HG02852 (cell line): ENCODE results near the gene ZRANB1.

ENCODE experiments used
- ATAC-seq: cut with Tn5 transposase; IDR thresholded peaks from one replicate; pipeline ENCODE4 v1.9.1; 2021; ENCODE audit warnings: mild to moderate bottlenecking, moderate library complexity; ENCODE audit not compliant: unreplicated experiment

Gene ZRANB1

DNA sequence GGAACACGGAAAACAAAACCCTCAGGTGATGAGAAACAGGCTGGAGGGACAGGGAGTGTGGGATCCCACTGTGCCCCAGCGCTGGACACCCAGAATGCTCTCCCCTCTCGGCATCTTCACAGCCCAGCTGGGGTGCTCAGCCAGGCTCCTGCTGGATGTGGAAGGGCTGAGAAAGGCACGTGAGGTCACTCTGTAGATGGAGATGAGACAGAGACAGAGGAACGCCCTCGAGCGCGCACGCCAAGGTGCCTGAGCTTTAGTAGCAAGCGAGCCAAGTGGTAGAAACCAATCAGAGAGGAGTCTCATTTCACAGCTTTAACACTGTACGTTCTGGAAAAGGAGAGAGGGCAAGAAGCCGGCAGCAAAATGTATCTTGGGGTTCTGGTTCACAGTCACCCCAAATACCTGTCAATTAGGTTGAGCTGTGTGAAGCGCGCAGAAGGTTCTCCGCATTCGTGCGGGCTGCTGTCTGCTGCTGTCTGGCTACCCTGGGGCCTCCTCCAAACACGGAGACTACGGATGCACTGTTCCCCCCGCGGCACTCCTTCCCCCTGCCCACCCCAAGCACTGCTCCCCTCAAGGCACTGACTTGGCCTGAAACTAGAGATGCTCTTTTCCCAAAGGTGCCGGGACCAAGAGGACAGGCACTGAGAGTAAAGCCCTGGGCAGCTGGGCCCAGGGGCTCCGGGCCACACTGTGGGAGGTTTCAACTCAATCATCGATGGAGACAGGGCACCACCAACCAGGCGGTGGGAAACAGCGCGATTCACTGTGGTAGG, 91.4 kb downstream of the ZRANB1 start:
- no peak for ATAC-seq

DNA sequence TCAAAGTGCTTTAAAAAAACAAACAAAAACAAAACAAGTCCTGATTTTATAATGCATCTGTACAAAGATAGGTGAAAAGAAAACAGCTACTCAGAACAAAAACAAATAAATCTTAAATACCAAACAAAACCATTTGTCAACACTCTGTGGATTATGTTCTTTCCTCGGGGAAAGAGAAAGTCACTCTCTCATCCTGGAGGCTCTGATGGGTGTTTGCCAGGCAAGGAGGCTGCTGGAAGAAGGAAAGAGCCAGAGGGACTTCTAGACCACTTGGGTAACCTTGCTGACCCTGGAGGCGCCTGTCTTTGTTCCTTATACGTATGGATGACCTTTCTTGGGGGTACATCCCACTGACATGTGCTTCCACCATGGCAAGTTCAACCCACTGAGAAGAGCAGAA, 92.8 kb downstream of the ZRANB1 start:
- ATAC-seq, result no peak

DNA sequence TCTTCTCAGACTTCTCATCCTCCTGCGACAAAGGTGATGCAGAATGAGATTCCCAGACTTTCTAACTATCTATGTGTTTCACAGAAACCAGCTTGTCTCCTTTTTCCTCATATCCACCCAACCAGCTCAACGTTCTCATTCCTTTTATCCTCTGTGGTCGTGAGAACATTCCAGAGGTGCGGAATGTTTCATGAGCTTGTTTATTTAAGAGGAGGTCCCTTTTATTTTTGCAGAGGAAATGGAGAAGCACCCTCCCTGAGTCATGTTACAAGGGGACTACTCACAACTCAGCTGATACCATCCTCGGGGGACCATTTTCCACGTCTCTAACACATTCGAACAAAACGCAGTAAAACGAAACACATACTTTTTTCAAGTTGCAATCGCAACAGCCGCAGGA, 93.2 kb downstream of the ZRANB1 start:
- ATAC-seq, result no peak

DNA sequence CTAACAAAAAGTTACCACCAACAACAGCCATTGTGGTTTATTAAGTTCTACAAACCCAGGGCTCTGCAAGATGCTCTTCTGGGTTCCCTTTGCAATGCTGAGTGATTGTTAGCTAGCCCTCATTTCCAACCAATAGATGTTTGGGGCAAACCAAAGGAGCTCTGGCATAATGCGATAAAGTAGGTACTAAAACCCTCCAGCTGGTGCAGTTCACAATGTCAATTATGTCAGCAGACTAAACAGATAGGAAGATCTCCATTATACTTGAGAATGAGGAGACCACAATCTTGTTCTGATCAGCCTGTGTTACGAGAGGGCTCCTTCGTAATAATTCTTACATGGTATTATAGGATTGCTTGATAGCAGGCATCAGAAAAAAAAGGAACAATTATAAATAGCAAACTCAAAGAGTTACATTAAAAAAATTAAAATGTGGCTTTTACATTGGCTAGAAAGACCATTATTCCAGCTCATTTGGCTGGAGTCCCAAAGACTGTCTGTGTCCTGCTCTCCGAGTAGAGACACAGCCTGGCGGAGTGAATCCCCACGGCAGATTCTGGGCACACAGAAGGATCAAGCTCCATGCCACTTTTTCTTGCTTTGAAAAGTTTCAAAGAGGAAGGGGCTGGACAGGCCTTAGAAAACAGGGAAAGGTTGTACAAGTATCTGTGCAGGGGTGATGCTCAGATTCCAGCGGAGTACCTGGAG, 93.8 kb downstream of the ZRANB1 start:
- ATAC-seq, result no peak

GRCh38 chr10:125037145-125037877, 95.4 kb downstream of the ZRANB1 start:
- ATAC-seq, result no peak
